Measurements from ENCODE around the gene ABHD16A. TPM values are rescaled to one million over a fixed set of nuclear protein-coding genes. Genes with fewer than 3 reads are reported as not detected.

Gene ABHD16A
- total and polyA plus RNA-seq, 2 of the 13 experiments (the other 11 are each of a cell fraction or from before 2014, with no cell fraction given), result 43.5 to 45.4 TPM

- no peak for TF ChIP-seq ZBTB25 (CRISPR knock-in tag; IDR thresholded peaks at IDR 0.05)
- TF ChIP-seq ZNF563 (CRISPR knock-in tag; IDR thresholded peaks at IDR 0.05), result no peak
Measured at GRCh38 chr6:31662124-31662723, 40.9 kb downstream of the ABHD16A start (continued).

- no TSS peak for BruUV-seq (replicated peaks)
- intact Hi-C loops (cut with micrococcal nuclease; ENCODE audit: unreplicated experiment) (no loop called here), in situ Hi-C loops (cut with HindIII; ENCODE audit: extremely low pct_ligation_motif_present, low pct_unique_long_range_greater_than_20kb) (no loop called here)
- Histone ChIP-seq H3K79me2 (ENCODE audit: insufficient read depth, low read length) (peaks cover 67% of the 10 kb centered on the region), H3K27me3 (ENCODE audit: control insufficient read depth in 1 of 2, insufficient read depth in 2 of 2, low read length in 2 of 2) (no peaks in the 10 kb centered on the region; a peak in 1 of 5 replicates), H4K20me1 (ENCODE audit: insufficient read depth, low read length) (peaks cover 19% of the 10 kb centered on the region; the same call in 1 of the 2 replicates), H3K9ac (ENCODE audit: insufficient read depth, low read depth, low read length) (no peak overlapping the region), H3K36me3 (replicated peaks in 1 of 2; ENCODE audit: control insufficient read depth in 1 of 2, insufficient read depth in 2 of 2, low read length in 2 of 2) (peaks cover 10 to 20% of the 10 kb centered on the region in 2 experiments), H2AFZ (ENCODE audit: low read length) (no peak overlapping the region), H3K27ac (ENCODE audit: extremely low read length, insufficient read depth, low read length) (peak overlapping the region; percentile 73), H3K4me2 (ENCODE audit: low read depth, low read length) (peak overlapping the region; percentile 100), H3K4me1 (ENCODE audit: insufficient read depth, low read length) (peaks cover 78% of the 10 kb centered on the region), H3K9me3 (ENCODE audit: low read length) (no peaks in the 10 kb centered on the region), H3K4me3 (replicated peaks in 1 of 3; ENCODE audit: insufficient read depth in 1 of 3, low read depth in 2 of 3, low read length in 3 of 3) (peak overlapping the region in 1 of 3 experiments; percentile 78; a peak in 1 of 6 replicates)
- CTCF ChIA-PET (ENCODE audit: low intra/inter-chr PET ratio, low total read pairs), result no interaction called here
- no peak for DNase-seq (ENCODE audit: low spot score)
- no peak for FAIRE-seq
- ATAC-seq, result no peak
- 93% methylated on average over 12 of the region's 12 CpGs for WGBS (ENCODE audit: low lambda C conversion rate)
- POLR2A ChIA-PET, result interaction anchor here (0.7 to 7.4 kb wide), 24 partner anchors 8 to 530 kb away, joined by 3 to 438 read pairs (median 5); partner anchors contain the start of genes ABHD16A, AIF1, APOM and BAG6
- TF ChIP-seq ZNF780A (CRISPR knock-in tag; IDR thresholded peaks at IDR 0.05) (no peak), USF2 (IDR thresholded peaks at IDR 0.05; ENCODE audit: low read depth, low read length) (no peak), USF2 (CRISPR knock-in tag; IDR thresholded peaks at IDR 0.05; ENCODE audit: borderline replicate concordance) (no peak), HES4 (CRISPR knock-in tag; IDR thresholded peaks at IDR 0.05; ENCODE audit: borderline replicate concordance) (peak; percentile 14; the same call in 1 of the 2 replicates), KDM5B (CRISPR knock-in tag; IDR thresholded peaks at IDR 0.05; ENCODE audit: borderline replicate concordance) (peak; percentile 29; the same call in 1 of the 2 replicates), POLR2AphosphoS5 (IDR thresholded peaks at IDR 0.05; ENCODE audit: low read depth, low read length) (peak; percentile 32; the same call in 1 of the 2 replicates), NR2F1 (CRISPR knock-in tag; IDR thresholded peaks at IDR 0.05) (no peak), TARDBP (CRISPR knock-in tag; IDR thresholded peaks at IDR 0.05) (0 out of 2 replicates have a peak, but pooled peaks have one; percentile 5), POGZ (CRISPR knock-in tag; IDR thresholded peaks at IDR 0.05) (no peak), THAP8 (CRISPR knock-in tag; IDR thresholded peaks at IDR 0.05; ENCODE audit: borderline replicate concordance) (no peak), HOXD1 (CRISPR knock-in tag; IDR thresholded peaks at IDR 0.05) (0 out of 2 replicates have a peak, but pooled peaks have one; percentile 8), PAF1 (CRISPR knock-in tag; IDR thresholded peaks at IDR 0.05) (peak; percentile 83), ZNF280B (CRISPR knock-in tag; IDR thresholded peaks at IDR 0.05; ENCODE audit: borderline replicate concordance) (no peak)
Measured at GRCh38 chr6:31661262-31662123, 41.6 kb downstream of the ABHD16A start.
